A673 (cell line): ENCODE data around the gene TCAF1.

Experiments used
- EZH2 ChIP-seq: fragments of 200-600 bp; sonication (generic); IDR thresholded peaks from 2 replicates; pipeline ENCODE4 v1.6.1; 2017; ENCODE audit warnings: borderline replicate concordance, low read depth, mild to moderate bottlenecking, mixed read lengths, antibody characterized with exemption, low read length; ENCODE audit not compliant: poor library complexity, severe bottlenecking
- TF ChIP-seq, protein P1 (sequence below): fragments of 300-800, 200-600 bp; sonication (generic); conservative IDR thresholded peaks from 2 replicates; pipeline ENCODE4 v1.5.1; 2017; ENCODE audit warnings: low read depth, mild to moderate bottlenecking, antibody characterized with exemption, low read length, moderate library complexity, mixed read lengths

DNA sequence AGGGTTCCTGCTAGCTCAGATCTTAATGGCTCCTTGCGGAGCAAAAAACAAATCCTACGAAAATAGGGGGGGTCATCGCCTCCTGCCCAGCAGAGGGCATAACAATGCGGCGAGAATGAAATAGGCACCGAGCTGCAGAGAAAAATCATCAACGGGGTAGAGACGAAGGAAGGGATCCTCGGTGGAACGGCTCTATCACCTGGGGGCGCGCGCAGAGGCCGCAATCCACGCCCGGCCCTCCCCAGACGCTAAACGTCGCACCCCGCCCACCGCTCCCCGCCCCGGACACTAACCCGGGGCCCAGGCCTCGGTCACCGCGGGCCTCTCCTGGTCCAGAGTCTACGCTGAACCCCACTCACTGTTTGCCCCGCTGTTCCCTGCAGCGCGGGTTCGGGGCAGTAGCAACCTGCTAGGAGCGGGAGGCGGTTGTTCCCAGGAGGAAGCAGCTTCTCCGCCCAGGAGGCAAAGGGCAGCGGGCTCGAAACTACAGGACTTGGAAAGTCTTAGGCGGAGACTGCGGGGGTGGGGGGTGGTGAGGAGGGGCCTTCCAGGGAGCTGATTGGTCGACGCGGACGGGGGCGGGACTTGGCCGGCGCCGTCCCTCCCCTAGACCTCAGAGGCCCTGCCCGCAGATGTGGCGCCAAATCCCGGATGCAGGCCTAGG is at the start of gene TCAF1:
- TF ChIP-seq, protein P1, sequence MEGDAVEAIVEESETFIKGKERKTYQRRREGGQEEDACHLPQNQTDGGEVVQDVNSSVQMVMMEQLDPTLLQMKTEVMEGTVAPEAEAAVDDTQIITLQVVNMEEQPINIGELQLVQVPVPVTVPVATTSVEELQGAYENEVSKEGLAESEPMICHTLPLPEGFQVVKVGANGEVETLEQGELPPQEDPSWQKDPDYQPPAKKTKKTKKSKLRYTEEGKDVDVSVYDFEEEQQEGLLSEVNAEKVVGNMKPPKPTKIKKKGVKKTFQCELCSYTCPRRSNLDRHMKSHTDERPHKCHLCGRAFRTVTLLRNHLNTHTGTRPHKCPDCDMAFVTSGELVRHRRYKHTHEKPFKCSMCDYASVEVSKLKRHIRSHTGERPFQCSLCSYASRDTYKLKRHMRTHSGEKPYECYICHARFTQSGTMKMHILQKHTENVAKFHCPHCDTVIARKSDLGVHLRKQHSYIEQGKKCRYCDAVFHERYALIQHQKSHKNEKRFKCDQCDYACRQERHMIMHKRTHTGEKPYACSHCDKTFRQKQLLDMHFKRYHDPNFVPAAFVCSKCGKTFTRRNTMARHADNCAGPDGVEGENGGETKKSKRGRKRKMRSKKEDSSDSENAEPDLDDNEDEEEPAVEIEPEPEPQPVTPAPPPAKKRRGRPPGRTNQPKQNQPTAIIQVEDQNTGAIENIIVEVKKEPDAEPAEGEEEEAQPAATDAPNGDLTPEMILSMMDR: peak; percentile 43
- TF ChIP-seq EZH2: no peak
